H1 (cell line): Measurements from ENCODE around the gene MYO3A. TPM values are rescaled to one million over a fixed set of nuclear protein-coding genes. Genes with fewer than 3 reads are reported as not detected.

Experiments used
- CTCF ChIA-PET: fragments of 300-600 bp; sonication (Branson Sonifier 250); formaldehyde crosslinking; loops from one replicate; lab custom pipeline; 2021; ENCODE audit not compliant: partially characterized antibody; lab: Charles Lee
- POLR2A ChIA-PET: fragments of 300-600 bp; sonication (Branson Sonifier 250); formaldehyde crosslinking; loops from one replicate; lab custom pipeline; 2021; ENCODE audit warnings: inconsistent platforms; ENCODE audit not compliant: partially characterized antibody; lab: Charles Lee
- DNase-seq, 2 experiments: peaks; one replicate each; pipeline versions ENCODE4 v3.0.0 to v3.0.0-alpha.2; 2010 to 2022; ENCODE audit warnings: low spot score in 2 of 2, low read depth in 1 of 2, mixed read lengths in 1 of 2
- FAIRE-seq: peaks from 2 replicates; lab custom pipeline; 2011; peaks lifted over from hg19 to GRCh38; lab: Jason Lieb, UNC
- H2AFZ ChIP-seq: 2 replicates; pipeline ENCODE4 v1.8.1; 2012; ENCODE audit warnings: low read length, inconsistent platforms
- H2AK5ac ChIP-seq: 2 replicates; pipeline ENCODE4 v1.6.1; 2013; ENCODE audit warnings: low read depth, low read length
- H2BK120ac ChIP-seq: replicated peaks from 2 replicates; pipeline ENCODE3; 2013; ENCODE audit warnings: low read depth, low read length, inconsistent platforms
- H2BK12ac ChIP-seq: 2 replicates; pipeline ENCODE4 v1.6.1; 2013; ENCODE audit warnings: low read depth, low read length
- H2BK15ac ChIP-seq: 2 replicates; pipeline ENCODE4 v1.6.1; 2013; ENCODE audit warnings: low read length
- H2BK20ac ChIP-seq: 2 replicates; pipeline ENCODE4 v1.6.1; 2013; ENCODE audit warnings: low read length
- H2BK5ac ChIP-seq: 2 replicates; pipeline ENCODE4 v1.6.1; 2013; ENCODE audit warnings: low read depth, low read length
- H3K14ac ChIP-seq: 2 replicates; pipeline ENCODE4 v1.6.1; 2013; ENCODE audit warnings: inconsistent platforms; ENCODE audit not compliant: insufficient read length
- H3K18ac ChIP-seq: 2 replicates; pipeline ENCODE4 v1.6.1; 2013; ENCODE audit warnings: low read length; ENCODE audit errors: extremely low read depth
- H3K23ac ChIP-seq: 2 replicates; pipeline ENCODE4 v1.6.1; 2013; ENCODE audit warnings: inconsistent platforms; ENCODE audit not compliant: insufficient read length
- H3K23me2 ChIP-seq: 2 replicates; pipeline ENCODE4 v1.6.1; 2013; ENCODE audit warnings: low read depth, low read length
- H3K27ac ChIP-seq: 2 replicates; pipeline ENCODE4 v1.6.1; 2011; ENCODE audit warnings: low read depth, low read length, inconsistent platforms
- H3K27me3 ChIP-seq, 4 experiments: replicated peaks in 1 of 4; 1 replicate in 1 of 4; 2 replicates in 3 of 4; pipeline versions ENCODE4 v1.6.1 to v1.8.1; 2011 to 2013; ENCODE audit warnings: low read length in 3 of 4, mild to moderate bottlenecking in 3 of 4, inconsistent platforms in 2 of 4, mixed read lengths in 2 of 4, moderate library complexity in 1 of 4; ENCODE audit not compliant: control insufficient read depth in 3 of 4, insufficient read depth in 3 of 4; ENCODE audit errors: extremely low read depth in 1 of 4
- H3K36me3 ChIP-seq, 4 experiments: 2 replicates each; pipeline versions ENCODE4 v1.6.1 to v1.8.1; 2011 to 2013; ENCODE audit warnings: mild to moderate bottlenecking in 4 of 4, low read length in 3 of 4, moderate library complexity in 2 of 4, control low read depth in 1 of 4, inconsistent platforms in 1 of 4; ENCODE audit not compliant: insufficient read depth in 4 of 4, control insufficient read depth in 2 of 4
- H3K4ac ChIP-seq: replicated peaks from 2 replicates; pipeline ENCODE3; 2013; ENCODE audit warnings: low read length, low read depth, mixed read lengths, inconsistent platforms; ENCODE audit not compliant: insufficient read length
- H3K4me1 ChIP-seq, 4 experiments: replicated peaks in 1 of 4; 1 replicate in 1 of 4; 2 replicates in 3 of 4; pipeline versions ENCODE4 v1.6.1 to v1.8.1; 2011 to 2013; ENCODE audit warnings: low read length in 3 of 4, inconsistent platforms in 2 of 4, mixed read lengths in 1 of 4; ENCODE audit not compliant: insufficient read depth in 4 of 4, control insufficient read depth in 3 of 4
- H3K4me2 ChIP-seq, 2 experiments: 2 replicates each; pipeline versions ENCODE4 v1.6.1 to v1.8.1; 2011 to 2013; ENCODE audit warnings: low read depth in 2 of 2, low read length in 2 of 2, control low read depth in 1 of 2, inconsistent platforms in 1 of 2, mild to moderate bottlenecking in 1 of 2; ENCODE audit not compliant: insufficient read depth in 1 of 2
- H3K4me3 ChIP-seq, 4 experiments: fragments of 200-600, 300-600 bp in 1 of 4; sonication (generic), shearing (Covaris generic), sonication (Bioruptor Twin) in 1 of 4; 2 replicates each; pipeline versions ENCODE4 v1.5.1 to v1.8.1; 2011 to 2016; ENCODE audit warnings: low read length in 4 of 4, low read depth in 3 of 4, control low read depth in 2 of 4, inconsistent platforms in 2 of 4, mild to moderate bottlenecking in 2 of 4, mixed read lengths in 1 of 4, moderate library complexity in 1 of 4; ENCODE audit not compliant: insufficient read depth in 2 of 4; ENCODE audit errors: extremely low read depth in 1 of 4
- H3K56ac ChIP-seq: replicated peaks from 2 replicates; pipeline ENCODE3; 2013; ENCODE audit warnings: low read depth, mild to moderate bottlenecking, mixed read lengths, low read length, inconsistent platforms; ENCODE audit not compliant: insufficient read length
- H3K79me1 ChIP-seq: 2 replicates; pipeline ENCODE4 v1.6.1; 2013; ENCODE audit warnings: low read depth, low read length, control low read depth
- H3K79me2 ChIP-seq, 2 experiments: 2 replicates each; pipeline versions ENCODE4 v1.6.1 to v1.8.1; 2012 to 2013; ENCODE audit warnings: low read length in 2 of 2, mild to moderate bottlenecking in 2 of 2, inconsistent platforms in 1 of 2; ENCODE audit not compliant: insufficient read depth in 2 of 2, control insufficient read depth in 1 of 2
- H3K9ac ChIP-seq, 4 experiments: replicated peaks in 1 of 4; 1 replicate in 1 of 4; 2 replicates in 3 of 4; pipeline versions ENCODE4 v1.6.1 to v1.8.1; 2011 to 2013; ENCODE audit warnings: low read depth in 3 of 4, low read length in 3 of 4, control low read depth in 2 of 4, mild to moderate bottlenecking in 2 of 4, moderate library complexity in 2 of 4, inconsistent platforms in 1 of 4; ENCODE audit errors: extremely low read depth in 1 of 4
- H3K9me3 ChIP-seq, 2 experiments: 2 replicates each; pipeline versions ENCODE4 v1.6.1 to v1.8.1; 2012 to 2013; ENCODE audit warnings: mild to moderate bottlenecking in 2 of 2, moderate library complexity in 2 of 2, control low read depth in 1 of 2, inconsistent platforms in 1 of 2, low read depth in 1 of 2, low read length in 1 of 2, mixed read lengths in 1 of 2; ENCODE audit not compliant: insufficient read depth in 2 of 2
- H4K20me1 ChIP-seq, 2 experiments: replicated peaks in 1 of 2; 2 replicates each; pipeline versions ENCODE3 to v1.8.1; 2011 to 2013; ENCODE audit warnings: inconsistent platforms in 2 of 2, low read length in 2 of 2, mild to moderate bottlenecking in 1 of 2; ENCODE audit not compliant: insufficient read depth in 2 of 2, control insufficient read depth in 1 of 2
- H4K5ac ChIP-seq: 2 replicates; pipeline ENCODE4 v1.6.1; 2013; ENCODE audit warnings: low read length, low read depth, mixed read lengths, inconsistent platforms; ENCODE audit not compliant: insufficient read length
- H4K8ac ChIP-seq: 2 replicates; pipeline ENCODE4 v1.8.0; 2013; ENCODE audit warnings: mild to moderate bottlenecking, moderate library complexity, low read length, inconsistent platforms; ENCODE audit not compliant: insufficient read depth; ENCODE audit errors: extremely low read depth
- H4K91ac ChIP-seq: replicated peaks from 2 replicates; pipeline ENCODE3; 2013; ENCODE audit warnings: low read length, mixed read lengths, inconsistent platforms; ENCODE audit not compliant: insufficient read length
- EZH2 ChIP-seq: fragments of 200-600 bp; sonication (generic); IDR thresholded peaks from 2 replicates; pipeline ENCODE4 v1.7.1; 2012; ENCODE audit warnings: low read depth, mild to moderate bottlenecking, moderate library complexity, low read length, inconsistent platforms; ENCODE audit not compliant: severe bottlenecking
- HDAC2 ChIP-seq, 2 experiments: fragments of 300-600 bp in 1 of 2; sonication (generic) in 1 of 2; IDR thresholded peaks; 2 replicates each; pipeline ENCODE4 v1.6.1; 2011 to 2012; ENCODE audit warnings: low read depth in 2 of 2, low read length in 2 of 2, mild to moderate bottlenecking in 2 of 2, moderate library complexity in 2 of 2, borderline replicate concordance in 1 of 2, inconsistent platforms in 1 of 2
- JUN ChIP-seq: IDR thresholded peaks from 2 replicates; pipeline ENCODE4 v1.6.1; 2011; ENCODE audit warnings: low read depth, mild to moderate bottlenecking, improper control_type of control experiment, low read length
- KDM1A ChIP-seq: fragments of 200-600, 300-600 bp; sonication (generic); IDR thresholded peaks from 2 replicates; pipeline ENCODE4 v1.7.1; 2016; ENCODE audit warnings: mild to moderate bottlenecking, low read length, borderline replicate concordance
- POLR2AphosphoS5 ChIP-seq: IDR thresholded peaks from 2 replicates; pipeline ENCODE4 v1.6.1; 2011; ENCODE audit warnings: low read depth, low read length
- RXRA ChIP-seq: IDR thresholded peaks from 2 replicates; pipeline ENCODE4 v1.6.1; 2011; ENCODE audit warnings: low read depth, mild to moderate bottlenecking, low read length, moderate library complexity; ENCODE audit not compliant: insufficient read depth
- SP2 ChIP-seq: IDR thresholded peaks from 2 replicates; pipeline ENCODE4 v1.6.1; 2012; ENCODE audit warnings: mild to moderate bottlenecking, low read length, inconsistent platforms
- TEAD4 ChIP-seq: IDR thresholded peaks from 2 replicates; pipeline ENCODE4 v1.6.1; 2012; ENCODE audit warnings: low read depth, low read length, inconsistent platforms, mixed read lengths
- ZNF274 ChIP-seq: IDR thresholded peaks from 2 replicates; pipeline ENCODE4 v1.7.0; 2012; ENCODE audit warnings: low read length, borderline replicate concordance; ENCODE audit errors: extremely low read depth
- WGBS, 2 experiments: shearing (Covaris generic) in 1 of 2; methylation state at CpG; one replicate each; pipeline versions ENCODE4 v1.1.6 to v1.1.7; 2013 to 2015; ENCODE audit warnings: low lambda C conversion rate in 2 of 2, mixed read lengths in 2 of 2, inconsistent platforms in 1 of 2, low coverage in 1 of 2, missing lambda C conversion rate in 1 of 2; ENCODE audit not compliant: insufficient replicate concordance in 2 of 2, insufficient coverage in 1 of 2, insufficient read length in 1 of 2; ENCODE audit errors: extremely low coverage in 1 of 2, missing lambda C conversion rate in 1 of 2; 5-methylcytosine and 5-hydroxymethylcytosine counted together
- polyA plus RNA-seq, 7 experiments: library from polyadenylated mRNA; depleted of rRNA in 3 of 7; stranded (reverse) in 5 of 7; unstranded in 2 of 7; fragments of >200 nt in 5 of 7; fragments of 200-250 nt in 2 of 7; gene quantifications; 1 replicate in 5 of 7; 2 replicates in 1 of 7; 4 replicates in 1 of 7; pipeline versions ENCODE4 v1.2.1 to v1.2.3, GENCODE V29; 2011 to 2013; ENCODE audit warnings: missing spikeins in 2 of 7, mixed read lengths in 2 of 7
- total RNA-seq: library from RNA; stranded (reverse); fragmentation: NEBNext Ultra II Directional; extraction: Animal tissue kit (Norgen Biotek cat#: 25700); gene quantifications from 2 replicates; pipeline ENCODE4 v1.2.1, GENCODE V29; 2021

MYO3A gene
- total and polyA plus RNA-seq, 2 of the 8 experiments (the other 6 are each of a cell fraction or from before 2014, with no cell fraction given), result 3.9 to 5.3 TPM

DNA sequence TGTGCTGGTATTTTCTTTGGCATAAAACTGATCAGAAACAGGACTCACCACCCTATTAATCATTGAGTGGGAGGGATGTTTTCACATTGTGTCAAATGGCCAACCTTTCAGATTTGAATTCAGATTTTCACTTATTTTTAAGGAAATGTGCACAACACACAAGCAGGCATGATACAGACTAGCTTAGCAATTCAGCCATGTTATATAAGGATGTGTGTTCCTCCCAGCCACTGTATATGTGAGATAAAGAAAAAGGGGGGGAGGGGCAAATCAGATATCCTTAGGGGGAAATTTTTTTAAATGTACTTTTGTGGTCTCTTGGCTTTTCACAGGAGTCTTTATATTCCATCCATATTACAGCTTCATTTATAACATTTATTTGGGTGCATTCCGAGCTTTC lies 285.6 kb downstream of the MYO3A start:
- Histone ChIP-seq H3K36me3 (no peaks in the 10 kb centered on the region), H3K23me2 (peaks cover 28% of the 10 kb centered on the region), H4K5ac (no peak overlapping the region), H3K9ac (no peak overlapping the region), H3K27me3 (peaks cover 42 to 66% (median 56%) of the 10 kb centered on the region in 4 experiments), H4K8ac (no peak overlapping the region), H3K4me1 (peaks cover 0 to 25% (median 12%) of the 10 kb centered on the region in 4 experiments; a peak in 6 of 7 replicates), H2AFZ (no peak overlapping the region), H3K79me2 (no peaks in the 10 kb centered on the region), H3K18ac (no peak overlapping the region), H3K14ac (no peak overlapping the region), H3K27ac (no peak overlapping the region), H3K23ac (no peak overlapping the region), H3K79me1 (no peaks in the 10 kb centered on the region; the same call in 1 of the 2 replicates), H3K56ac (no peak overlapping the region), H4K91ac (no peak overlapping the region), H3K4me3 (no peak overlapping the region), H2BK120ac (no peak overlapping the region), H4K20me1 (no peaks in the 10 kb centered on the region), H3K9me3 (no peaks in the 10 kb centered on the region), H2BK15ac (no peak overlapping the region), H2BK5ac (no peak overlapping the region), H3K4ac (no peak overlapping the region), H2BK12ac (no peak overlapping the region), H3K4me2 (no peak overlapping the region), H2AK5ac (no peak overlapping the region), H2BK20ac (no peak overlapping the region)
- 73% methylated on average over 1 of the region's 1 CpG; no CpG with 5 or more reads in 1 of the 2 experiments for WGBS, 2 experiments
- ChIA-PET POLR2A (no interaction called here), CTCF (no interaction called here)
- TF ChIP-seq POLR2AphosphoS5, result no peak
- no peak for TF ChIP-seq SP2
- no peak for TF ChIP-seq ZNF274
- TF ChIP-seq JUN, result no peak
- TF ChIP-seq KDM1A, result no peak
- no peak for TF ChIP-seq EZH2
- no peak for TF ChIP-seq TEAD4
- TF ChIP-seq RXRA, result no peak
- no peak for TF ChIP-seq HDAC2 (IDR thresholded peaks at IDR 0.05; ENCODE audit: borderline replicate concordance in 1 of 2, low read depth in 2 of 2, low read length in 2 of 2)
- DNase-seq (no peak), FAIRE-seq (no peak)
